Measurements from ENCODE around the gene C1orf35.

DNA sequence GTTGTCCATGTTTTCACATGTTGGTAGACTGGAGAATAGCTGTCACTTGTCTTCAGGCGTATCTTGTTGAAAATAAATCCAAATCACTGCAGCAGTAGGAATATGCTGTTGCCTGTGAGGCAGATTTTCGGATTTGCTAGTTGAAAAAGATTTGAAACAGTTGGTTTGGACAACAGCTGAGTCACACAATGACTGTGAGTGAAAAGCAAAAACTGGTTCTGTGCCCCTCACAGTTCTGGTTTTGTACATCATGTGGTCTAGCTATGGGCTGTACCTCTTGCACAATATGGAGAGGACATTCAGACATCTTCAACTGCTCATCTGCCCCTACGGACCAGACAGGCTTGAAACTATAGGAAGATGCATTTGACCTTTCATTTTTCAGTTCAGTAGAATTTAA, 18.8 kb downstream of the C1orf35 start:
- TF ChIP-seq, protein P1, sequence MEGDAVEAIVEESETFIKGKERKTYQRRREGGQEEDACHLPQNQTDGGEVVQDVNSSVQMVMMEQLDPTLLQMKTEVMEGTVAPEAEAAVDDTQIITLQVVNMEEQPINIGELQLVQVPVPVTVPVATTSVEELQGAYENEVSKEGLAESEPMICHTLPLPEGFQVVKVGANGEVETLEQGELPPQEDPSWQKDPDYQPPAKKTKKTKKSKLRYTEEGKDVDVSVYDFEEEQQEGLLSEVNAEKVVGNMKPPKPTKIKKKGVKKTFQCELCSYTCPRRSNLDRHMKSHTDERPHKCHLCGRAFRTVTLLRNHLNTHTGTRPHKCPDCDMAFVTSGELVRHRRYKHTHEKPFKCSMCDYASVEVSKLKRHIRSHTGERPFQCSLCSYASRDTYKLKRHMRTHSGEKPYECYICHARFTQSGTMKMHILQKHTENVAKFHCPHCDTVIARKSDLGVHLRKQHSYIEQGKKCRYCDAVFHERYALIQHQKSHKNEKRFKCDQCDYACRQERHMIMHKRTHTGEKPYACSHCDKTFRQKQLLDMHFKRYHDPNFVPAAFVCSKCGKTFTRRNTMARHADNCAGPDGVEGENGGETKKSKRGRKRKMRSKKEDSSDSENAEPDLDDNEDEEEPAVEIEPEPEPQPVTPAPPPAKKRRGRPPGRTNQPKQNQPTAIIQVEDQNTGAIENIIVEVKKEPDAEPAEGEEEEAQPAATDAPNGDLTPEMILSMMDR (conservative IDR thresholded peaks at IDR 0.05) = no peak
- TF ChIP-seq ZFX (IDR thresholded peaks at IDR 0.05) = no peak

Data from C4-2B (cell line).